D721Med (cell line): ENCODE results near the gene COBL.

Experiments
- DNase-seq: peaks from one replicate; pipeline ENCODE4 v3.0.0; 2011; ENCODE audit warnings: low spot score; ENCODE audit not compliant: insufficient read length
- FAIRE-seq: peaks from 2 replicates; lab custom pipeline; 2011; peaks lifted over from hg19 to GRCh38; lab: Jason Lieb, UNC
- TF ChIP-seq, protein P1 (sequence below): IDR thresholded peaks from 2 replicates; pipeline ENCODE4 v1.5.1; 2012; ENCODE audit warnings: mild to moderate bottlenecking, control low read depth; ENCODE audit not compliant: insufficient read depth; ENCODE audit errors: missing control alignments

COBL gene

GRCh38 chr7:51121036-51121790 lies 195.4 kb downstream of the COBL start:
- FAIRE-seq (no peak), DNase-seq (no peak)
- TF ChIP-seq, protein P1, sequence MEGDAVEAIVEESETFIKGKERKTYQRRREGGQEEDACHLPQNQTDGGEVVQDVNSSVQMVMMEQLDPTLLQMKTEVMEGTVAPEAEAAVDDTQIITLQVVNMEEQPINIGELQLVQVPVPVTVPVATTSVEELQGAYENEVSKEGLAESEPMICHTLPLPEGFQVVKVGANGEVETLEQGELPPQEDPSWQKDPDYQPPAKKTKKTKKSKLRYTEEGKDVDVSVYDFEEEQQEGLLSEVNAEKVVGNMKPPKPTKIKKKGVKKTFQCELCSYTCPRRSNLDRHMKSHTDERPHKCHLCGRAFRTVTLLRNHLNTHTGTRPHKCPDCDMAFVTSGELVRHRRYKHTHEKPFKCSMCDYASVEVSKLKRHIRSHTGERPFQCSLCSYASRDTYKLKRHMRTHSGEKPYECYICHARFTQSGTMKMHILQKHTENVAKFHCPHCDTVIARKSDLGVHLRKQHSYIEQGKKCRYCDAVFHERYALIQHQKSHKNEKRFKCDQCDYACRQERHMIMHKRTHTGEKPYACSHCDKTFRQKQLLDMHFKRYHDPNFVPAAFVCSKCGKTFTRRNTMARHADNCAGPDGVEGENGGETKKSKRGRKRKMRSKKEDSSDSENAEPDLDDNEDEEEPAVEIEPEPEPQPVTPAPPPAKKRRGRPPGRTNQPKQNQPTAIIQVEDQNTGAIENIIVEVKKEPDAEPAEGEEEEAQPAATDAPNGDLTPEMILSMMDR: no peak

DNA sequence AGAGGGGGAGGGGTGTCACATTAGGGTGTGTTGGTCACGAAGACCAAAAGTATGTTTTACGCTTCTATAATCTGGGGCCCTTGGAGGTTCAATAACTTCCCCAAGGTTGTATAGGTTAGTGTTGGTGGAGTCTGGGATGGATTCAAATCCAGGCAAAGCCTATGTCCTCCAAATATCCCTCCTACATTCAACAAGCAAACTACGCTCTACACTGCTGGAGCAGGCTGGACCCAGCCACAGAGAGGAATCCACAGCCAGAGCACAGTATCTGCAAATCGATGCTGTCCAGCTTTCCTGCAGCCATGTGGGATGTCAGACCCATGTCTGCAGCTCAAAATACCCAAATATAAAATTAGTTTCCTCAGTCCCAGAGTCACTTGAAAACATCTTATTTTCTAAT lies 198.0 kb downstream of the COBL start:
- TF ChIP-seq, protein P1: no peak
- no peak for DNase-seq
- no peak for FAIRE-seq

DNA sequence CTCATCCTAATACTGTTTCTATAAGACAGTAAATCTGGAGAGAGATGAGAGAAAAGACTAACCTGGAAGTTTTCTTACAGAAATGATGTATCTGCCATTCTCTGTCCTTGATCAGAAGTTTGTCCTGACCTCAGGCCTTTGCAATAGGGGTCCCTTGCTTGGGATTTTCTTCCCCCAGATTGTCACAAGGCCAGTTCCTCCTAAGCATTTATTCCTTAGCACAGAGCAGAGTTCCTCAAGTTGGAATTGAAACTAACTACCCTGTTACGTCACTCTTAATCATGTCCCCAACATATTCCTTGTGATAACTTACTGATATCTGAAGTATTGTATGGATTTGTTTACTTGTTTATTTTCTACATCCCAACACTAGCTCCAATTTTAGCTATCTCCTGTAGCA lies 202.1 kb downstream of the COBL start:
- FAIRE-seq: no peak
- TF ChIP-seq, protein P1: no peak

DNA sequence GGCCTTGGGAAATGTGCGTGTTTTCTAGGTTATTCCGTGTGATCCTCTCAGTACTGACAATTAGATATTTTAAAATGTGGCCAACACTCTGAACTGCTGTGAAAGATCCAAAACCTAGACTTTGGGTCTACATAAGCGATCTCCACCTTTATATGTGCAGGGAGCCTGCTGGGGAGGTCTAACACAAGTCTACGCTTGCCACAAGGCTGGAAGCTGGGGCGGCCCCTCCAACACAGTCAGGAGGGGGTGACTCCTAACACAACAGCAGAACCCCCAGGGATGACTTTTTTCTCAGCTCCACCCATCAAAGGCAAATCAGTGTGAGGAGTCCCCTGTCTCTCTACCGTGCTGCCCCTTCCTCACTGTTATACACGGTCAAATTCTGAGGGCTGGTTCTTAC lies 202.6 kb downstream of the COBL start:
- TF ChIP-seq, protein P1: no peak
- DNase-seq (no peak), FAIRE-seq (no peak)

More for the DNA sequence above, 202.1 kb downstream of the COBL start:
- DNase-seq: no peak

DNA sequence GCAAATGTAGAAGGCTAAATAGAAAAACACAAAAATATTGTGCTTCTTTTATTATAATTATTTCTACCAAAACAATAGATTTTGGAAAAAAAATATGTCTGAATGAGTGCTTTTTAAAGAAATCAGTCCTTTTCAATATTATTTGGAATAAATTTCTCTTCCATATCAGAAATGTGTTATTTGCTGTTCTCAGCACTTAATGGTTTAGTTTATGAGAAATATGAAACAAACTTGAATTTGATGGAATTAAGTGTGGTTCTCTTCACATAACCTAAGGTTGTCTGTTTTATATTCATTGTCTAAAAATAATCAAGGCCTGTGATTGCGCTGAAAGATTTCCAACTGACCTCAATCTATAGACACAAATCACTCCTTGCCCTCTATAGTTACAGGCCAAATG lies 203.0 kb downstream of the COBL start:
- FAIRE-seq (no peak), DNase-seq (no peak)
- TF ChIP-seq, protein P1: no peak

DNA sequence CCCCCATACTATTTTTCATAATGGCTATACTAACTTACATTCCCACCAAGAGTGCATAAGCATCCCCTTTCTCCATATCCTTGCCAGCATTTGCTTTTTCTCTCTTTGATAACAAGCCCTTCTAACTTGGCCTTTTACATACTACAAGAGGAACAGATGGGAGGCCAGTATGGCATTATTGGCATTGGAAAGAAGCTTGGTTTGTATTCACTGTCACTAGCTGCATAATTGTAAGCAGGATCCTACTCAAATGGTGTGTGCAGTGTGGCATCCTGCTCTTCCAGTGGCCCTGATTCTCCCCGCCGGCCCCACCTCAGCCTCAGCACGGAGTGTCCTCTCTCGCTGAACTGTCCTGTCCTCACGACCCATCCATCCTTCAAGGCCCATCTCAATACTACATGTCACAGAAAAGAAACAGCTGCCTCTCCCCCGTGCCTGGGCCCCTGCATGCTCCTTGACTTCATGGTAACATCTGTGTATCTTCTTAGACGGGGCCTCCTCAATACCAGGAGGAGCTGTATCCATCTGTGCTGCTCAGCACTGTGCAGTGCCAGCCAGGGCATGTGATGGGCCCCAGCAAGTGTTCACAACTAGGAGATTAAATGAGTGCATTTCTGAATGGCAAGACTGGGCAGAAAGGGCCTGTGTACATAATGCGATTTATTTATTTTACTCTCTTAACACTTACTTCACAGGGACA lies 205.2 kb downstream of the COBL start:
- DNase-seq: no peak
- TF ChIP-seq, protein P1: no peak
- FAIRE-seq: no peak

- FAIRE-seq (no peak), DNase-seq (no peak)
- TF ChIP-seq, protein P1: no peak
These were observed 208.5 kb downstream of the COBL start for GRCh38 chr7:51108134-51108533.
